22Rv1 (cell line): ENCODE data around the gene RPAP2.
"Not testable (repeated sequence)": the region's sequence is repeated elsewhere in the genome, so short reads cannot be mapped to it uniquely, and the experiment has no call there.

Experiments used
- H3K27ac ChIP-seq: fragments of 450-650 bp; 2 replicates; pipeline ENCODE4 v1.5.1; 2017
- ZFX ChIP-seq: fragments of 450-650 bp; IDR thresholded peaks from 2 replicates; pipeline ENCODE4 v1.6.1; 2017; ENCODE audit warnings: antibody characterized with exemption, borderline replicate concordance
- TF ChIP-seq, protein P1 (sequence below): fragments of 450-650 bp; IDR thresholded peaks from 2 replicates; pipeline ENCODE4 v1.5.1; 2017; ENCODE audit warnings: mild to moderate bottlenecking

RPAP2 gene

DNA sequence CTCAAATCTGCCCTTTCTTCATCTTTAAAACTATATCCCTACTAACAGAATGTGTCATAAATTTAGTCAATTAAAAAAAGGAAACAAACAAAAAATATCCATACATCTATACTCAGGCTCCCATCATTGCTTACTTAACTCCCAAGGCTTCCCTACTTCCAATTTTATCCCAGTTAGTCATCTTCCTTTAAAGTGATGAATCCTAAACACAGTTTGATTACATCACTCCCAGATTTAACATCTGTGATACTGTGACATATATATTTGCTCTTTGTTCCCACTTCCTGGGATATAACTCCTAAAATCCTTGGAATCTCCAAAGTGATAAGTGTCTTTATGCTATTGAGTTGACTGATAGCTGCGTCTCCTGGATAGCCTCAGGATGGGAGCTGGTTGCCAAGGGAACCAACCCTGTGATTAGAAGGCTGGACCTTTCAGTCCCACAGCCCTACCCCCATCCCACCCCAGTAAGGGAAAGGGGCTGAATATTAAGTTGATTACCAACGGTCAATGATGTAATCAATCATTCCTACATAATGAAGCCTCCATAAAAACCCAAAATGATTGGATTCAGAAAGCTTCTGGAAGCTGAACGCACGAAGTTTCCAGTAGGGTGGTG, 21.6 kb upstream of the RPAP2 start:
- no peak overlapping the region for H3K27ac ChIP-seq
- TF ChIP-seq, protein P1, sequence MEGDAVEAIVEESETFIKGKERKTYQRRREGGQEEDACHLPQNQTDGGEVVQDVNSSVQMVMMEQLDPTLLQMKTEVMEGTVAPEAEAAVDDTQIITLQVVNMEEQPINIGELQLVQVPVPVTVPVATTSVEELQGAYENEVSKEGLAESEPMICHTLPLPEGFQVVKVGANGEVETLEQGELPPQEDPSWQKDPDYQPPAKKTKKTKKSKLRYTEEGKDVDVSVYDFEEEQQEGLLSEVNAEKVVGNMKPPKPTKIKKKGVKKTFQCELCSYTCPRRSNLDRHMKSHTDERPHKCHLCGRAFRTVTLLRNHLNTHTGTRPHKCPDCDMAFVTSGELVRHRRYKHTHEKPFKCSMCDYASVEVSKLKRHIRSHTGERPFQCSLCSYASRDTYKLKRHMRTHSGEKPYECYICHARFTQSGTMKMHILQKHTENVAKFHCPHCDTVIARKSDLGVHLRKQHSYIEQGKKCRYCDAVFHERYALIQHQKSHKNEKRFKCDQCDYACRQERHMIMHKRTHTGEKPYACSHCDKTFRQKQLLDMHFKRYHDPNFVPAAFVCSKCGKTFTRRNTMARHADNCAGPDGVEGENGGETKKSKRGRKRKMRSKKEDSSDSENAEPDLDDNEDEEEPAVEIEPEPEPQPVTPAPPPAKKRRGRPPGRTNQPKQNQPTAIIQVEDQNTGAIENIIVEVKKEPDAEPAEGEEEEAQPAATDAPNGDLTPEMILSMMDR = no peak
- no peak for TF ChIP-seq ZFX

- not testable (repeated sequence) for H3K27ac ChIP-seq
Measured at GRCh38 chr1:92279781-92280180, 19.1 kb upstream of the RPAP2 start.

- not testable (repeated sequence) for H3K27ac ChIP-seq
Measured at GRCh38 chr1:92281411-92281810, 17.4 kb upstream of the RPAP2 start.

GRCh38 chr1:92291372-92291999, 7.4 kb upstream of the RPAP2 start:
- no peak for TF ChIP-seq ZFX
- TF ChIP-seq, protein P1 = peak; percentile 83

GRCh38 chr1:92298213-92298572, 666 bp upstream of the RPAP2 start:
- TF ChIP-seq ZFX = no peak
- TF ChIP-seq, protein P1 = peak; percentile 46

More at GRCh38 chr1:92291372-92291999, 7.4 kb upstream of the RPAP2 start:
- no peak overlapping the region for H3K27ac ChIP-seq

DNA sequence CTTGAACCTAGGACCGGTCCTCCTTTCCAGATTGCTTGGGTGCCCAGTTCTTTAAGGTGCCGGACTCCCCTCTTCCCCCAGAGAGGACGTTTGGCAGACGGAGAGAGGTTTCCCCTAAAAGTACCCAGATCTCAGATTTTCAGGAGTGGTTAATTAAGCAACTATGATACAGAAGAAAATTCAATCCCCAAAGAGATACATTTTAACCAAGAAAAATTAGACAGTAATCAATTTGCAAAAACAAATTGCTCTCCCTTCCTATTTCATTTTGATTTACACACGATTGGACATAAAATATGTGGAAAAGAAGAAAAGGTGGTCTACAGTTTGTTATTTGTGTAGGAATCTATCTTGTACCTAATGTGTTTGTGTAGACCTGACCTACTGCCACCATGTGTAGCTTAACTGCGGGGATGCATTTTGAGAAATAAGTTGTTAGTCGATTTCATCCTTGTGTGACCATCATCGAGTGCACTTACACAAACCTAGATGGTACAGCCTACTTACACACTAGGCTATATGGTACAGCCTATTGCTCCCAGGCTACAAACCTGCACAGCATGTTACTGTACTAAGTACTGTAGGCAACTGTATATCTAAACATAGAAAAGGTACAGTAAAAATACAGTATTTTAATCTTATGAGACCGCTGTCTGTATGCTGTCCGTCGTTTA, 755 bp downstream of the RPAP2 start:
- H3K27ac ChIP-seq = peak overlapping the region; percentile 79
- TF ChIP-seq ZFX = no peak
- TF ChIP-seq, protein P1 = no peak

More at GRCh38 chr1:92298213-92298572, 666 bp upstream of the RPAP2 start:
- H3K27ac ChIP-seq = peak overlapping the region; percentile 79

DNA sequence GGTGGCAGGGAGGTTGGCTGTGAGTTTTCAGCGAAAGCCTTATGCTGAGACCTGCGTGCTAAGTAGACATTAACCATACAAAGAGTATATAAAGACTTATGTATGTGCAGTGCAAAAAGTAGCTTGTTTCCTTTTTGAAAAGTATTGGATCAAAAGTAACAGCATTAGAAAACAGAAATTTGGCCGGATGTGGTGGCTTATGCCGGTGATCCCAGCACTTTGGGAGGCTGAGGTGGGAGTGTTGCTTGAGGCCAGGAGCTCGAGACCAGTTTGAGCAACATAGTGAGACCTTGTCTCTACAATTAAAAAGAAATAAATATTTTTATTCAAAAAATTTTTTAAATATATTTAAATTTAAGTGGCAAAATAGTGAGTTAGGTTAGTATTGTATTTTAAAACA, 2.2 kb downstream of the RPAP2 start:
- H3K27ac ChIP-seq = no peak overlapping the region
- no peak for TF ChIP-seq ZFX
- TF ChIP-seq, protein P1 = no peak

DNA sequence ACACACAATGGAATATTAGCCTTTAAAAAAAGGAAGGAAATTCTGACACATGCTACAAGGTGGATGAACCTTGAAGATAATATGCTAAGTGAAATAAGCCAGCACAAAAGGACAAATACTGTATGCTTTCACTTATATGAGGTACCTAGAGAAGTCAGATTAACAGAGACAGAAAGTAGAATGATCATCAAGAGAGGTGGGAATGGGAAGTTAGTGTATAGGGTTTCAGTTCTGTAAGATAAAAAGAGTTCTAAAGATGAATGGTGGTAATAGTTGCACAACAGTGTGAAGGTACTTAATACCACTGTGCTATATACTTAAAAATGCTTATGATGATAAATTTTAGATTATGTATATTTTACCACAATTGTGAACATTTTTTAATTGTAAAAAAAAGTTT, 7.2 kb downstream of the RPAP2 start:
- TF ChIP-seq, protein P1 = no peak
- TF ChIP-seq ZFX = no peak
- H3K27ac ChIP-seq = no peak overlapping the region
